ENCODE data around the gene OPA1.

The OPA1 gene

DNA sequence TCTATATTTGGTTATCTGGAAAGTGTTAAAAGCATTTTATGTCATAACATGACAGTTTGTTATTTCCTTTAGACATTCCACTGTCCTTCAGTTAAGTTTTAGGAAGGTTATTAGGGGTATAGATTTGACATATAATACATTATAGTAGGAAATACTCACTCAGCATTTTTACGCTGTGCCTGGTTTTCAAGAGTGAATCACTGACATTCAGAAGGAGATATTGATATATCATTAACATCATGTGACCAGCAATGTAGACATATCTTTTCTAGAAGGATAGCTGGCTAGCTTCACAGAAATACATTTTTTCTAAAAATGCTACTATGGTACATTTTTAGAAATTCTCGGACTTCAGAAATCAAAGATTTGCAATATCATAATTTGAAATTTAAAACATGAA is 57.6 kb downstream of the OPA1 start:
- no peak for DNase-seq

DNA sequence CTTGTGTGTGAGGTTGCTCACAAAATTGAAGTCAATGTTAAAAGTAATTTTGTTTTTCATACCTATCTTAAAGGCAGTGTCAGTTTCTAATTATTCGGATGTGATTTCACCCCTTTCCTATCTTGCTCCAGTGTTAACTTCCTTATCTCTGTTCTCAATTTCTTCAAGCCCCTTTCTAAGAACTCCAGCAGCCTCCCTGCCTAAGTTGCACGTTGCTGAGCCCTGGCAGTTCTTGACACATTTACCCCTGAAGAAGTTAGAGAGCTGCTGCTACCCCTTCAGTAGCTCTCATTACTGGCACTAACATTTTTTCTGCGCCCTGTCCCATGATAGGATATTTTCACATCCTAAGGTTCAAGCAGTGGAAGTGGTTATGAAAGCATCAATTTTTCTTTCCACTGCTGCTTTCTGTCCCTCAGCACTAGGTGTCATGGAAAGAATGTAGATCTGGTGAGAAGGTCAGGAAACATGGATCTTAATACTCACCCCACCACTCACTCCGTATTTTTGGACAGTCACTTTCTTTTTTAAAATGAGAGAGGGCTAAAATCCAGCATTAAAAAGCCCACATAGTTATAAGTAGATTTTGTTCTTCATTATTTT is 62.9 kb downstream of the OPA1 start:
- DNase-seq, result no peak

DNA sequence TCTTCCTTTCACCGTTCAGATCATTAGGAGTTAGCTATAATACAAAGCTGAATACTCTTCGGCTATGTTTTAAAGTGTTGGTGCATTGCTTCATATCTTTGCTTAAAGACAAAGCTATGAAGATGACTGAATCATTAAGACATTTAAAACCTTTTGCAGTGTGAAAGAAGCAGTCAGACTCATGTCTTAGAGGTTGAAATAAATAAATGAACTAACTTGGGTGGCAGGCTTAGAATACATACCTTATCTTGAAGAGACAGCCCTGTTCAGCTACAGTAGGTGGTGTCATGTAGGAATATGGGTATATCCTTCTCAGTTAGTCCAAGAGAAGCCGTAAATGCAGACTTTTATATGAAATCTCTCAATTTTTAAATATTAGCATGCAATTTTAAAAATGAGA is 63.4 kb downstream of the OPA1 start:
- no peak for DNase-seq

DNA sequence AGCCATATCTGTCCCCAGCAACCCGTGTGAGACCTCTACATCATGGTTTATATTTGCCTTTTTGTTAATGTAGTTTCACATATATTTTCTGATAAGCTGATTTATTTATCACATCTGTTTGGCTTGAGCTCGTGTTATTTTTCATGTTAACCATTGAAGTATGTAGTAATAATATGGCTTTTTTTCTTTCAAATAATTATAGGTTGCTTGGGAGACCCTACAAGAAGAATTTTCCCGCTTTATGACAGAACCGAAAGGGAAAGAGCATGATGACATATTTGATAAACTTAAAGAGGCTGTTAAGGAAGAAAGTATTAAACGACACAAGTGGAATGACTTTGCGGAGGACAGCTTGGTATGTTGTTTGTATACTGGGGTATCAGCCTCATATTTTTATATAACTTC is 63.9 kb downstream of the OPA1 start:
- DNase-seq, result no peak

DNA sequence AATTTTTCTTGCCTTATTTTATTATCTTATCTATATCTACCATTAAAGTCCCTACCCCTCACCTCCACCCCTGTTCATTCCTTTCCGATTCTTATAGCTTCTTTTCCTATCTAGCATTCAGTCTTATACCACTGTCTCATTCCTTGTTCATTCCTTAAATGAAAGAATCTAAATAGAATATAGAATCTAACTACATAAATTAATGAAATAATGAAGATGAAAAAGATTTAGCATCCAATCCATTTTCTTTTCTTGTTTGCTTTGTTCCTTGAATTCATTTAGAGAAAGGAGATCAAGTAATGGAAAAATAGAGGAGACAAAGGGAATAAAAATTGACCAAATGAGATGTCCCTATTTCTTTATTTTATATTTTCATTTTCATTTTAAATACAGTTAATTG is 67.2 kb downstream of the OPA1 start:
- no peak for DNase-seq

DNA sequence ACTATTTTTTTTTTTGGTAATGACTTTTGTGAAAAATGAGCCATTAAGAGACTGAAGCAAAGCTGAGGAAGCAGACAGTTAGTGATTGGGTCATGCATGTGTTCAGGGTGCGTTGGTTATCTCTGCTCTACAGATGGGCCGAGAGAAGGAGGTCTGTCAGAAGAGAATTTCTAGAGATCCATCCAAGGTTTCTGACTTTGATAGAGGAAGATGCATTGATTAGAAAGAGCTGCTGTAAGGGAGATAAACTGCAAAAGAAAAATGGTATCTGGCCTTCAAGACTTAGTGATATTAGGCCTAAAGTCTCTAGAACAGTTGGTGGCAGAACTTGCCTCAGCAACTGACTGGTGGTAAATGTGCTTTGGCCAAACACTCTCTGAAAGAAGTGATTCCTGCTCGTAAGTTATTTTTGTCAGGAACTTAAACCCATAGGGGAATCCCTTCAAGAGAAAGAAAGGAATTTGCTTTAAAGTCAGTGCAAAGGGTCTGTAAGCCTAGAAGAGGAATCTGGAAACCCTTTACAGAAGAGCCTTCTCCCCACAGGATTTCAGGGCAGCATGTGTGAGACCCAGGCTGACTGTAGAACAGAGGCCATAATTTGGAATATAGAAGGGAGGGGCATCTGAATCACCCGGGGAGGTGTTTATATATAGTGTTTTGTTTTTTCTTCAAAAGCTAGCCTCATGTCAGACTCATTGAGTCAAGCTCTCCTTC is 67.8 kb downstream of the OPA1 start:
- DNase-seq, result no peak

DNA sequence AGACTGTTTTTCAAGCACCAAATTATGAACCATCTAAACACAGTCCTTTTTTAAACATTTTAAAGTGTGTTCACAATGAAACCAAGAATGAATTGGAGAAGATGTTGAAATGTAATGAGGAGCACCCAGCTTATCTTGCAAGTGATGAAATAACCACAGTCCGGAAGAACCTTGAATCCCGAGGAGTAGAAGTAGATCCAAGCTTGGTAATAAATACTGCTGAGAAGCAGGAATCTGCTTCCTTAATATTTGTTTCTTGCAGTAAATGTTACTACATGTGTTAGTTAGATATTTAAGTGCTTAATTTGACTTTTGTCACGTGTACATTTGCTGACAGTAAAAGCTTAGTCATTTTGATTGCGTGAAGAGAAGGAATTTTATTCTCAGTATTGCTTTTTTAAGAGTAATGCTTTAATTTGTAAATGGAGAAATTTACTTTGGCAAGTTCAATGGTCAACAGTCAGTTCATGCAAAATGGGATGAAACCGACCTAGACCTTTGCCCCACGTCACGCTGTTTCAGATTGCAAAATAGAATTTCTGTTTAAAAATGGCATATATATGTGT is 69.8 kb downstream of the OPA1 start:
- DNase-seq, result no peak

DNA sequence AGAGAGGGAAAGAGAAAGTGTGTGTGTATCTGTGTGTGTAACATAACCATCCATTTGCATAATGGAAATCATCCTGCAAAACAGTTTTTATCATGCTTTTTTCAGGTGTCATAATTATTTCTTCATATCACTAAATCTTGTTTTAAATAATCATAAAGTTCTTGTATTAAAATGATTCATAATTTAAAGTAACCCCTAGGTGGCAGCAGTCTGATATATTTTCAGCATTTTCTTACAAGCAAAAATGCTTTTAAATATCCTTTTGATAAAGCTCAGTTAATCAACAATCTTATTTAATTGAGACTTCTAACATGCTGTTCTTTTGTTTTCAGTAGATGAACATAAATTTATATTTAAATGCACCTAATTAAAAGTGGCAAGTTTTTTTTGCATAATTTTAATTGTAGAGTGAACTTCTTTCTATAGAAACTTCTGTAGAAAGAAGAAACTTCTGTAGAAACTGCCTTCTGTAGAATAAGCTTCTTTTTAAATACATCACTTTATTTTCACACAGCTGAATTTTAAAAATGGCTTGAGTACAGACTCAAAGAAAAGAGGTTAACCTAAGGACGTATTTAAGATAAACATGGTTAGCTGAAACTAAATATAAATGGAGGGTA is 72.5 kb downstream of the OPA1 start:
- DNase-seq, result no peak

DNA sequence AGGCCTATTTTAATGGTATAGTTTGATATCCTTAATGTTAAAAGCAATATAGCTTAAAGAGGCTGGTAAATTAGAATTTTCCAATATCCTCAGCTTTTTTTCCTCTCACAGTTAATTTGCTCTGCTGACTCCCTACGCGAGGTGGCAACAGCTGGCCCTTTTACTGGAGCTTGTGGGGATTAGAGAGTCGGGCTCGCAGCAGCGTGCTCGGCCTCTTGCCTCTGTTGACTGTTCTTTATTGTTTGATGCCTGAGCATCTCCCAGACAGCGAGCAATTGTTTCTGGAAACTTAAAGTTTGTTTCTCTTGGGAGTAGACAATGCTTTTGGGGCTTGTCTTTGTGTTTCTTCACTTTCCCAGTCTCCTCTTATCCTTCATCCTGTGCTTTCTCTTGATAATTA is 80.8 kb downstream of the OPA1 start:
- DNase-seq, result no peak

DNA sequence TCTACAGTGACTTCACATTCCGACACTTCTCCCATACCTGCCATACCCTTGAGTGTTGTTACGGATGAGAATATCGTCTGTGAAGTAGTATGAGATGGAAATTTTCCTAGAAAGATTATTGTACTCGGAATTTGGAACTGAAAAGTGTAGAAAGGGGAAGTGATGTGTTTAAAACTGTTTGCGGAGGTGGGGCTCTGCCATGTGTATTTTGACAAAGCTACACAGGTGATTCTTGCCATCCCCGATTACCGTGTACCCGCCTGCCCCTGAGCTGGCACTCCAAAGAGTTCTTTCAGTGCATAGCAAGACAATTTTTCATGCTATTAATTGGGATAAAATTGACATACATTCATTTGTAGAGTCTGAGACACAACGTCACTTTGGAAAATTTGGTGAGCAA is 81.7 kb downstream of the OPA1 start:
- no peak for DNase-seq

DNA sequence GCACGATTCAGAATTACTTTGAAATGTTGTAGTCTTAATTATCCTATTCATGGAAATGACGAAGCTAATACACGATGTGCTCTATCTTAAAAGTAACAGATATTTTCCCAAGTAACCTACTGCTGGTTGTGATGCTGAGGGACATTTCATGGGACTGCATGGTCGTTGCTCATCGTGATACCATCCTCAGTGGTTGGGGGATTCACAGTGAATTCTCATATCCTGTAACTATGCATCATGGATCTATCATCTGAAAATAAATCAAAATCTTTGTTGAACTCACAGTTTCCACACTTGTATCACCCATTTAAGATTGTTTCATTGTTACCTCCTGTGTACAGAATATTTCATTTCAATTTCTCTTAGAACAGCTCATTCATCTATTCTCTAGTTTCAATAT is 84.7 kb downstream of the OPA1 start:
- no peak for DNase-seq

DNA sequence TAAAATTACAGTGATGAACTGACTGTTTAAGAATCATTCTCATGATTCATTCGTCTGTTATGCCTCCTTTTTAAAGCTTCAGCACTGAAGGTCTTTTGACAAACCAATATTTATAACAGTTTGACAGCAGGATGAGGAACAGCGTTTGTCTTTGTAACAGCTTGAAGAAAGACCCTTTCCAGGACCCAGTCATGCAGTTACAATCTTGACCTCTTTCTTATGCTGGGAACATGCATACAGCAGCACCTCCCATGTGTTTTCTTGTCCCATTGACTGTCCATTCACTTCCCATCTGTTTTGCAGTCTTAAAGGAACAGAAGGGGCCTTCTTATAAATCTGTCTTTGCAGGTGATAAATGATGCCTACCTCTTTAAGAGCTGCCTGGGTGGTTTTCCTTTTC is 87.2 kb downstream of the OPA1 start:
- no peak for DNase-seq

DNA sequence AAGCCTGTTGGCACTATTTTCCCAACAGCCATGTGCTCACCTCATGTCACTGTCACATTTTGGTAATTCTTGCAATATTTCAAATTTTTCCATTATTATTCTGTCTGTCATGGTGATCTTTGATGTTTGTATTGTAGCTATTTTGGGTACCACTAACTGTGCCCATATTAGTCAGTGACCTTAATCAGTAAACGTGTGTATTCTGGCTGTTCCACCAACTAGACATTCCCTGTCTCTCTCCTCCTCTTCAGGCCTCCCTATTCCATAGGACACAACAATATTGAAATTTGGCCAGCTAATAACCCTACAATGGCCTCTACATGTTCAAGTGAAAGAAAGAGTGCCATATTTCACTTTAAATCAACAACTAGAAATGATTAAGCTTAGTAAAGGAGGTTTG is 88.6 kb downstream of the OPA1 start:
- DNase-seq, result no peak

DNA sequence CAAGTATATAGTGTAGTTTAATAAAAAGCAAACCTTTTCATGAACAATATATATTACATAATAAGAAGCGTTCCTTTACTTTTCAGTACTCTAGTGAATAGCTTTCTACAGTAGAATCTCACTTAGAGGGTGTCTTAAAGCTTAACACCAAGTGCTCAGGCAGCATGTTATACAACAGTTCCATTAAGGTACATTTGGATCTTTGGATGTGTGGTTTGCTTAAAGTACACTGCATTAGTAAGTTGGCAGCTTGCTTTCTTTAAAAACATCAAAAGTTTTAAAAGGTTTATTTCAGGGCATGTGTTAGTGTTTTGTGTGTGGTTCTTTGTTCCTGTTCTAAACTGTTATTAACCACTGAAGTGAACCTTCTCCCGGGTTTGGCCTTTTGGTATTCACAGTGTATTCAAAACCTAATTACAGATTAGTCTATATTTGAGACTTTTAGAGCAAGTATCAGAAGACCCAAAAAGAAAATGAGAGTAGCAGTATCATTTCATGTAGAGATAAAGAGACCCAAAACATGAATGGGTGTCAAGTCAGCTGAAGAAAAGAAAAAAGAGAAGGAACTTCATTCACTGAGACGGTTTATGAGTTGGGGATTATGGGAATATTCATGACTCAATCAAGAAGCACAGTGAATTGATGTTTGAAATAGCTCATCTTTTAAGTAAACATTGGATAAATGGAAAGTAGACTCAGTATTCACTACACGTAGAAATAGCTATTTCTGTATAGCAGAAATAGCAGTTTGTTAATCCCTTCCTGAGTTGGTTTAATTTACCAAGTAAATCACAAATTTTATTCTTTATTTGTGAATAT is 93.9 kb downstream of the OPA1 start:
- no peak for DNase-seq

DNA sequence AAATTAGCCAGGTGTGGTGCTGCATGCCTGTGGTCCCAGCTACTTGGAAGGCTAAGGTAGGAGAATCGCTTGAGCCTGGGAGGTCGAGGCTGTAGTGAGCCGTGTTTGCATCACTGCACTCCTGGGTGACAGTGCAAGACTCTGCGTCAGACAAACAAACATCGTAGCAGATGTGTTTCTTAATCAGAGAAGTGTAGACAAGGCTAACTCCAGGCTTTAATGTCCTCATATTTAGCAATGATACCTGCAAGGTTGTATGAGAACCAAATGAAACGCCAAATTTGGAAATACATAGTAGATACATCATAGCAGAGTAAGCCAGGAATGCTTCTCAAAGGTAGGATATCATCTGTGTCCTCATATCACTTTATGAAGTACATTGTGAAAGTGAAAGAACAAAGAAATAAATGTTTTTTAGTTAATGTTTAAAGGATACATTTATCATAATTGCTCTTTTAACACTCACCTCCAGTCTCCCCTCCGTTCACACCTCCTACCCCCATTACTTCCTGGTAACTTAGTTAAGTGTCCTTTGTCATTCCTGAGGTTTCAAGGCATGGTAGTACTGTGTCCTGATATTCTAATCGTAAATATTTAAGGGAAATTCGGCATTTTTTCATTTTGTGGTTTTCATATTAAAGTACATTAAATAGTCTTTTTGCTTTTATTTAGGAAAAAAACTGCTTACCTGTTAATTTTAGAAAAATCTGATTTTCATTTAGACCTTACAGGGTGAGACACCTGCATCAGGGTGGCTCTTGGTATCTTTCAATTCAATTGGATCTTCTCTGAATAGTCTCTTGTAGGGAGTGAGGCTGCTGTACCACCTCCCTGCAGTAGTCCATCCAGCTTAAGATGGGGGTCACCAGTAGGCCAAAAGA is 96.1 kb downstream of the OPA1 start:
- DNase-seq, result no peak

DNA sequence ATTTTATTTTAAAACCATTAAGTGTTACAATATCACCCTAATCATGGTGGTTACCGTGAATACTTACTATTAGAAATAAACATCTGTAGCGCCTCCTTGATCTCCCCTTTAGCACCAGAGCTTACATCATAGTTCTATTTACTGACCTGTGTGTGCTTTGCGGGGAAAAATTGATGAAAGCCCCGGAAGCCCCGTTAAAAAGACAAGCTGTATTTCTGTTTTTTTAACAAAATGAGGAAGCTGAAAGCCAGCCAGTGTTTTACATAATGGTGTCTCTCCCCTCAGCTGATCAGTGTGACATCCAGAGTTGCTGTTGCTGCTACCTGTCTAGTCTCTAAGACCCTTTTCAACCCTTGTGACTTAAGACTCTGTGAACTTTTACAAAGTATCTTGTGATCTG is 100.8 kb downstream of the OPA1 start:
- DNase-seq, result peak; percentile 25

DNA sequence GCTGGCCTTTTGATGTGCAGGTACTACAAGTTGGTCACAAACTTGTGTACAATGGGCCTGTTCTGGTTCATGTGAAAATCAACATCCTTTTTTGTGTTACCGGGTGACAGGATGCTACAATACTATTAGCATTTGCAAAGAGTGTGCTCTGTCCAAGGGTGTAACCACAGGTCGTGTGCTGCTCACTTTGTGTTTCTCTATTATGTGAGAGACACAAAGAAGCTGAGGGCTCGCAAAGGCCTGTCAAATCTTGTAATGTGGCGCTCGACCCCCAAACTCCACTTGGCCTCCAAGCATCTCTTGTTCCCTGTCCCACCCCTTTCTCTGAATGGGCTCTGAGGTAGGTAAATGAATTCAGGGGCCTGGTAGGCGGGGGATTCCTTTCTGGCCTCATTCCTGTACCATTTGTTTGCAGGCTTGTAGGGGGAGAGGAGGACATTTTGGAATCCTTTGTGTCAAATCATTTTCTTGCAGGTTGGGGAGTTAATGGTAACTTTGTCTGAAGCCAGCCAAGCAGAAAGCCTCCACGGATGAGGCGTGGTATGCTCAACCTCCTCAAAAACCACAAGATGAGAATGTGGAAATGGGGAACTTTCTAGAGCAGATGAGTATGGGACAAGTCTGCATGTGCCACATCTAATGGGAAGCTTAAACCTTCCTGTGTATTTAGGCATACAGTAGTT is 109.1 kb downstream of the OPA1 start:
- DNase-seq, result no peak

DNA sequence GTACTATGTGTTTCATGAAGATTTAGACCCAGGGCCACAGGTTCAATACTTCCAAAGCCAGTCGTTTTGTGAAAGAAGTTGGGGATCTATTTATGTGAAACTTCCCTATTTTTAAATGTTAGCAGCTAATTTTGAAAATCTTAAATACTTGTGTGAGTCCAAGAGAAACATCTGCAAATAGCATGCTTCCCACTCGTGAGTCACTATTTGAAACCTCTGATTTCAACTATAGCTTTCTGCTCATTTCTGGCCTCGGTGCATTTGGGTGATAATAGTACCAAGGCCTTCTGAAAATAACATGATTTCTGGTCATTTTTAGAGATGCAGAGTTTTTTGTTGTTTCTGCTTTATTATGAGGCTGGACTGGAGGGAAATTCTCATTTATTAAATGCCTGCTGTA is 110.0 kb downstream of the OPA1 start:
- DNase-seq, result no peak

DNA sequence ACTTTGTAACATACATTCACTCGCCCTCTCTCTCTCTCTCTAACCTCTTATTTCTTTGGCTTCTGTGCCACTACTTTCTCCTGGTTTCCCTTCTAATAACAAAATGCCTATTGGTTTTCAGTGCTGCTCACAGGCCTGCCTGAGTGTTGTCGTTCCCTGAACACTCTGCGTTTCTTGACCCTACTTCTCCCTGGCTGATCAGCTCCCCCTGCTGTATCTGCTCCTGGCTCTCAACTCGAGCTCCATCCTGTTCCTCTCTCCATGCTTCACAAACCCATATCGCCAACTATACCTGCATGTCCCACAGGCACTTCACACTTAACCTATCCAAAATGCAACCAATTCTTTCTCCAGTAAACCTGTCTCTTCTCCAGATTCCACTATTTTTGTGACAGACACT is 111.4 kb downstream of the OPA1 start:
- no peak for DNase-seq

DNA sequence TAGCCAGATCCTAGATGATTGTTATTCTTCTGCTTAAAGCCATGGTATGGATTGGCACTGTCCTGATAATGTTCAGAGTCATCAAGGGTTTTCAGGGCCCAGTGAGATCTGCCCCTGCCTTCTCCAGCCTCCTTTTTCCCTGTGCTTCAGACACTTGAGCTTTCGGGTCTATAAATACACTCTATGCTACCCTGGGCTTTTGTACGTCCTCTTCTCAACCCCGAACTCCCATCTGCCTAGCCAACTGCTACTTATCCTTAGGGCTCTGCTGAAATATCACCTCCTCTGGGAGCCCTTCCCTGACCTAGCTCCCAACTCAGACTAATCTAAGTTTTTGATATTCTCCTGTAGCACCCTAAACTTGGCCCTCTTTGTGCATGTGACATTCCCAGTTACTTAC is 115.3 kb downstream of the OPA1 start:
- no peak for DNase-seq

DNA sequence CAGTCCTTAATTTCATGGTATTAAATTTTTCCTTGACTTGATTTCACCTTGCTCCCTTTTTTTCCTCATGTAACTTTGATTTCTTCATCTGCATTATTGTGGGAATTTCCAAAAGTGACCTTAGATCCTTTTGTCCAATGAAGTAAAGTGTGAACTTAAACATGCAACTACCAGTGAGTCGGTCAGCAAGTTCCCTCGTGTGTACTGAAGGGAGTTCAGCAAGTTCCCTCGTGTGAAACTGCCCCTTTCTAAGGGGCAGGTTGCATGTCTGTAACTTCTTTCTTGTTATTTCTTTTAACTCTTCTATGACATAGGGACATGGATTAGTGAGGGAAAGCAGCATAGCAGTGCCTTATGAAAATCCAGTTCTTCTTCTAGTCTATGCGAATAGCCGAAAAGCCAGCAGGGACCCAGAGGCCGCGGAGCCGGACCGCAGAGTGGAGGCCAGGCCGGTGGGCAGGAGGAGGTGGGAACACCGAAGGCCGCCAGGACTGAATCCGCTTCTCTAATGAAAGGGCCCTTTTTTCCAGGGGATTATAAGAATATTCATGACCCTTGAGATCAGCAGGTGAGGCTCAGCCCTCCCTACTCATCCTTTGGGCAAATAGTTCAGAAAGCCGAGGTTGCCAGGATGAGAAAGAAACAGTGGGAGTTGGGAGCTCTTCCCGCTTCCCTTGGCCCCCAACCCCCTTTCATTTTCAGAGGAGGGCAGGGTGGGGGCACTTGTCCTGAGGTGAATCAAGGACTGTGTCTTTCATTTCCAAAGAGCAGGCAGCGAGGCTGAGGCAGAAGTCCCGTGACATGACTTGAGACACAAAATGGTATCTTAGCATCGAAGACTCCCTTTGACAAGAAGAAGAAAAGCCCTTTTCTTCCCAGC is 117.5 kb downstream of the OPA1 start:
- no peak for DNase-seq
